GM23338 (cell line): ENCODE data around the gene HOXD4.

Experiments
- CREB1 ChIP-seq: fragments of 250-450 bp; sonication (Bioruptor Pico); IDR thresholded peaks from 2 replicates; pipeline ENCODE4 v1.5.0; 2020; ENCODE audit warnings: low read depth, mild to moderate bottlenecking, moderate library complexity
- CTCF ChIP-seq, 2 experiments: fragments of 200-600 bp in 1 of 2; sonication (generic) in 1 of 2; conservative IDR thresholded peaks; 2 replicates each; pipeline versions ENCODE4 v1.5.1 to v1.6.1; 2016 to 2017; ENCODE audit warnings: antibody characterized with exemption in 2 of 2, low read depth in 2 of 2, mild to moderate bottlenecking in 2 of 2, moderate library complexity in 1 of 2
- ETS1 ChIP-seq: IDR thresholded peaks from 2 replicates; pipeline ENCODE4 v1.6.1; 2016; ENCODE audit warnings: antibody characterized with exemption
- EZH2 ChIP-seq: fragments of 200-600 bp; sonication (generic); IDR thresholded peaks from one replicate; pipeline ENCODE4 v1.8.0; 2017; ENCODE audit warnings: antibody characterized with exemption, mild to moderate bottlenecking, low read depth; ENCODE audit not compliant: unreplicated experiment
- EZH2phosphoT487 ChIP-seq: fragments of 200-600 bp; sonication (generic); IDR thresholded peaks from one replicate; pipeline ENCODE4 v1.8.1; 2018; ENCODE audit warnings: antibody characterized with exemption; ENCODE audit not compliant: unreplicated experiment
- JUNB ChIP-seq: IDR thresholded peaks from one replicate; pipeline ENCODE4 v1.6.1; 2016; ENCODE audit warnings: antibody characterized with exemption; ENCODE audit not compliant: unreplicated experiment
- POLR2AphosphoS5 ChIP-seq: IDR thresholded peaks from 2 replicates; pipeline ENCODE4 v1.6.1; 2016; ENCODE audit warnings: antibody characterized with exemption, low read depth
- REST ChIP-seq: IDR thresholded peaks from one replicate; pipeline ENCODE4 v1.6.1; 2018; ENCODE audit warnings: antibody characterized with exemption; ENCODE audit not compliant: unreplicated experiment
- STAT1 ChIP-seq: IDR thresholded peaks from one replicate; pipeline ENCODE4 v1.6.1; 2016; ENCODE audit warnings: antibody characterized with exemption; ENCODE audit not compliant: unreplicated experiment
- ZNF114 ChIP-seq: fragments of 250-450 bp; sonication (Bioruptor Pico); IDR thresholded peaks from 2 replicates; pipeline ENCODE4 v1.5.0; 2020; ENCODE audit warnings: mild to moderate bottlenecking, moderate library complexity

- TF ChIP-seq CTCF (conservative IDR thresholded peaks at IDR 0.05; ENCODE audit: low read depth in 2 of 2), result no peak
- TF ChIP-seq REST, result no peak
- TF ChIP-seq POLR2AphosphoS5, result no peak
- TF ChIP-seq EZH2, result peak; percentile 90
- TF ChIP-seq JUNB, result no peak
- peak; percentile 96 for TF ChIP-seq EZH2phosphoT487
- no peak for TF ChIP-seq ETS1
- TF ChIP-seq CREB1 (CRISPR knock-in tag), result no peak
- TF ChIP-seq ZNF114, result no peak
- no peak for TF ChIP-seq STAT1
Measured at GRCh38 chr2:176159663-176160250, 8.4 kb downstream of the HOXD4 start.
